GM18505 (cell line): ENCODE data around the gene INF2.

Experiments used
- ATAC-seq: cut with Tn5 transposase; IDR thresholded peaks from one replicate; pipeline ENCODE4 v1.9.1; 2021; ENCODE audit not compliant: unreplicated experiment
- POLR2A ChIP-seq: IDR thresholded peaks from 4 replicates; pipeline ENCODE4 v1.6.1; 2011; ENCODE audit warnings: borderline replicate concordance; ENCODE audit not compliant: insufficient read depth, insufficient read length; ENCODE audit errors: extremely low read depth

INF2 gene

DNA sequence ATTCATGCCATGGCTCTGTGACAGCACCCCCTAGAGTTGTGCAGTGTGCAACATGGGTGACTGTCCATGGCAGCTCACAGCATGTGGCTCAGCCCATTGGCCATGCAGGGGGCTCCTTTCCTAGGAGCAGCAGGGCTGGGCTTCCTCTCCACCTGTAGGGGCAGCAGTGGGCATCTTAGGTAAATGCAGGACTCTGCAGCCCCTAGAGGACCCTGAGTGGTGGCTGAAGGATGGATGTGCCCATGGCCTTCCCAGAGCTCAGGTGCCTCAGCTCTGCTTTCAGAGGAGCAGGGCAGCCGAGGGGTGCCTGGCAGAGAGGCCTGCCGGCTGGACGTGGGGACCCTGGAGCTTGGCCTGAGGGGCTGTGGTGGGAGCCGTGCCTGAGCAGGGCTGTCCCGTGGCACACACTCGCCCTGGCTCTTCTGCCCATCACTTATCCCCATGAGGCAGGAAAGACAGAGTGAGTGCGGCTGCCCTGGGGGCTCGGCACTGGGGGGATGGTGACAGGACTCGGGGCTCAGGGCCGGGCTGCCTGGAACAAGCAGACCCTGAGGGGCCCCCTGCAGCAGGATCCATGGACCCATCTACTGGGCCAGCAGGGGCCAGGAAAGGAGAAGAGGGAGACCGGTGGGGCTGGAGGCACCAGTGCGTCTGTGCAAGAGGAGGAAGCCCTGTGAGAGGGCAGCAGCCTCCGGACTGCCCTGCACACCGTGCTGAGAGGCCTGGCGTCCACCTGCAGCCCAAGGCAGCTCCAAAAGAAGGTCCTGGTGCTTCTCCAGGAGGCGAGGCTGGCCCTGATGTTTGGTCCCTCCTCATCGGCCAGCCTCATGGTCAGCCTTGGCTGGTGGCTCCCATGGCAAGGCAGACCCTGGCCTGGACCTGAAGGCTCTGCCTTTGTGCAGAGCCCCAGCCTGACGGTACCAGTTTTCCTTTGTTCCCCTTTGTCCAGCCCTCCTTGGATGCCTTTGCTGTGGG lies 42.2 kb downstream of the INF2 start:
- ATAC-seq = no peak
- TF ChIP-seq POLR2A = no peak

DNA sequence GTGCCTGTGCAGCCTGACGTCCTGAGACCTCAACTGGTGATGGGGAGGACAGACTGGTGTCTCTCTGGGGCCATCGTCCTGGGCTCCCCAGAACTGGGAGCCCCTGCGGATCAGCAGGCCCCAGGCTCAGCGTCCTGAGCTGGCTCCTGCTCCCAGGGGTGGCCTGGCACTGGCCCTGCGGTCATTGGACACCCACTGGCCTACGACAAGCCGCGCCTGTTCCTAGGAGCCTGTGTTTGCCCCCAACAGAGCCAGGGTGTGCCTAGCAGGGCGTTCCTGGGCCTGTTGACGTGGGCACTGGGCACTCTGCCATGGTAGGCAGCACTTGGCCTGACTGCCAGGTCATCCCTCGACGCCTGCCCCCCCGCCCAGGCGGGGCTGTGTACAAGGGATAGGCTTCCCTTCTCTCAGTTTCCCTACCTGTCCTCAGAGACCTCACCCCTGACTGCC lies 43.0 kb downstream of the INF2 start:
- TF ChIP-seq POLR2A = no peak
- no peak for ATAC-seq

DNA sequence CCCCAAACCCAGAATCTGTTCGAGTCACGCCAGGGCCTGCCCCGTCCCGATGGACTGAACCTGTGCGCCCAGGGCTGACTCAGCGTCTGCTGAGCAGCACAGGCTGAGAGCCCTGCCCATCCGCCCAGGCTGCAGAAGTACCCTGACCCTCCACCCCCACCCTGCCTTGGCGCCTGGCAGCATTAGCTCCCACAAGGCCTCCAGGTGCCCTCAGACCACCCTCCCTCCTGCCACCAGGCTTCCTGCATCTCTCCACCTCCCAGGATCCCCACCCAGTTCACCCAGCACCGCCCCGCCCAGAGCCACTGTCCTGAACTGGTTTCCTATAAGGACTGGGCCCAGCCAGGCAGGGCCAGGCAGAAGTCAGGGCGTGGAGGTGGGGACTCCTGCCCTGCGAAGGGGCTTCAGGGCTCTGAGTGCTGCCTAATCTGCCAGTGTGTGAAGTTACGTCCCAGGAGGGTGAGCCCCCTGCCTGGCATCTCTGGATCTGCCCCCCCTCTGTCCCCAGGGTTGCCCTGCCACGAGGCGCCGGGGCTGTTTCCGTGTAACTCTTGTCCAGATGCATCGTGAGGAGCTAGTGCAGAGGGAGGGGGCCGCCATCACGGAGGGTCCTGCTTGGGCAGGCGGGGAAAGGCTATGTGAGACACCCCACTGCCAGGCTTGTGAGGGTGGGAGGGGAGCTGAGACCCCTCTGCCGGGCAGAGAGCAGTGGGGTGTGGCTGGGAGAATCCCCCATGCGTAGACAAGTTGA lies 43.7 kb downstream of the INF2 start:
- TF ChIP-seq POLR2A = no peak
- no peak for ATAC-seq

DNA sequence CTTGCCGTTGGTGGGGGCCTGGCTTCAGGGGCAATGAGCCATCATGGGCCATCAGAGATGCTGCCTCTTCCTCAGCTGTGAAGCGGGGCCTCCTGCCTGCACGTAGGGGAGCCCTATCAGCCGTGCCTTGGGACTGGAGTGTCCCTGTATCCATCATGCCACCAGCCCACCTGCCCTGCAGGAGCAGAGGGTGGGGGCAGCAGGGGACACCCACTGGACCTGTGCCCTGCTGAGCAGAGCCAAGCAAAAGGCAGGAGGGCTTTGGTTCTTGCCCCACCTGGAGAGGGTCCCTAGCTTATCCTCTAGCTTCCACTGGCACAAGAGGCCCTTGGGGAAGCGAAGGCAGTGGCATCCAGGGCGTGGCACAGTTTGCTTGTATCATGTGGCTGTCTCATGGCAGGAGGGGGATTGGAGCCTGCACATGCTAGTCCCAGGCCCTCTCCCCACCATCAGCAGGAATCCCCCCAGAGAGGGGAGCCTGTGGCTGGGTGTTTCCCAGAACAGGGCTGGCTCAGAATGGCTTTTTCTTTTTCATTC lies 44.7 kb downstream of the INF2 start:
- no peak for TF ChIP-seq POLR2A
- no peak for ATAC-seq

DNA sequence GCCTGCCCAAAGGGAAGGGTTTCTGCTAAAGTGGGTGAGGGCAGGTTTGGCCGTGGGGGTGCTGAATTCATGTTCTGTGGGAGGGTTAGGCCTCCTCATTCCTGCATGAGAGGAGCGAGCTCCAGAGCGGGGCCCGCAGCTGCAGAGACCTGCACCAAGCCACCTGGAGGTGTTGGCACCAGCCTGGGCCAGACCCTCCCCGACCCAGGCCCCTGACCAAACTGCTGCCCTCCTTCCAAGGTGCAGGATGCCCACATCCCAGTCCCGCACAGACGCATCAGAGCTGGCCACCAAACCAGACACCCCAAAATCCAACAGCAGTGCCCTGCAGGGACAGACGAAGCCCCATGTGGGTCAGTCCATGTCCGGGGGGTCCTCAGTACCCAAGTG lies 45.2 kb downstream of the INF2 start:
- ATAC-seq = no peak
- no peak for TF ChIP-seq POLR2A

DNA sequence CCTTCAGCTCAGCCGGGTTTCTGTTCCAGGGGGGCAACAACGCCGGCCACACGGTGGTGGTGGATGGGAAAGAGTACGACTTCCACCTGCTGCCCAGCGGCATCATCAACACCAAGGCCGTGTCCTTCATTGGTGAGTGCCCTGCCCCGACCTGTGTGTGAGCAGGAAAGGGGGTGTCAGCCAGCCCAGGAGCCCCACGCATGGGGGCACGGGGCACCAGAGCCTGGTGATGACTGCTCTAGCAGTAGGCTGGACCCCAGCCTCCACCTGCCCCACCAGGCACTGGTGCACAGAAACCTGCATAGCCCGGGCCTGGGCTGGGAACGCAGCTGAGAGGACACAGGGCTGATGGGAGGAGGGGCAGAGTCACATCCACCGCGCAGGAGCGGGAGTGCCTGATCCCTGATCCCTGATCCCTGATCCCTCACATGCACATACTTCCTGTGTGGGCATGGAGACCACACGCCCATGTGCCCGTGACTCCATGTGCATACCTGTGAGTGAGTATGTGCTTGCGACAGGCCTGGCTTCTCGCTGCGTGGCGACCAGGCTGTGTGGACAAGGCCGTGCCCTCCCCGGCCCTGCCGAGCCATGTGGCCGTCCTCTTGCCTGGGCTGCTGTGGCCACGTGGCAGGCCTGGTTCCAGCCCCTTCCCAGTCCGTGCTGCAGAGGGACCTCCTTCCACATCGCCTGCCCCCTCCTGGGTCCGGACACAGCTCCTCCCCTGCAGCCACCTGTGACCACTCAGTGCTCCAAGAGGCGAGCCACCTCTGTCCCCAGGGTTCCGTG lies 45.8 kb downstream of the INF2 start:
- no peak for ATAC-seq
- no peak for TF ChIP-seq POLR2A

DNA sequence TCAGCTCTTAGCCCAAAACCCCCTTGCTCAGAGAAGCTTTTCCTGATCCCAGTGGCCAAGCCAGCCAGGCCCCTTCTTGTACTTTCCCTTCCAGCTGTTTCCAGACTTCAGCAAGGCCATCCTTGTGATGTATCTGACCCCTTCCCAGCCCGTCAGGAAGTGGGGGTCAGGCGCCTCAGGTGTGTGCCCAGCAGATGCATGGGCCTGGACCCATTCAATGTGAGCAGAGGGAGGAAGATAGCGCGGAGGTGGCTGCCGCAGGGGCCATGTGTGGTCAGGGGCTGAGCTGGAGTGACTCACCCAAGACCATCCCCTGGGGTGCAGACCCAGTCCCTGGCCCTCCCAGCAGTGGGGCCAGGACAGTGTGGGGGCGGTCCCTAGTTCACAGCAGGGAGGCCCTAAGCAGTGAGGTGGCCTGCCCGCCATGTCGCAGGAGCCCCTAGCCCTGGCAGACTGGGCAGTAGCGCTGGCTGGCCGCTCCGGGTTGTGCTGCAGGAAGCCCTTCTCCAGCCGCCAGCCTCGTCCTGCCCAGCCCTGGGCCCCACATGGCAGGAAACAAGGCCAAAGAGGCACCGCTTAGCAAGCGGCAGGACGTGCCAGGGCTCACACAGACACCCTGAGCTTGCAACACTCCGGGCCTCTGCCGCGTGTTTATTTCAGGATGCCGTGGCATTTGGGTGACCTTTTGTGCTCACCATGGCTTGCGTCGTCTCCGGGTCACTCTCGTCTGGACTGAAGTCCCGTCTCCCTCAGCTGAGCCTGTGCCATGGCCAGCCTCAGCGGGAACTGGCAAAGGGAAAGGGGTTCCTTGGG lies 46.6 kb downstream of the INF2 start:
- no peak for TF ChIP-seq POLR2A
- no peak for ATAC-seq

DNA sequence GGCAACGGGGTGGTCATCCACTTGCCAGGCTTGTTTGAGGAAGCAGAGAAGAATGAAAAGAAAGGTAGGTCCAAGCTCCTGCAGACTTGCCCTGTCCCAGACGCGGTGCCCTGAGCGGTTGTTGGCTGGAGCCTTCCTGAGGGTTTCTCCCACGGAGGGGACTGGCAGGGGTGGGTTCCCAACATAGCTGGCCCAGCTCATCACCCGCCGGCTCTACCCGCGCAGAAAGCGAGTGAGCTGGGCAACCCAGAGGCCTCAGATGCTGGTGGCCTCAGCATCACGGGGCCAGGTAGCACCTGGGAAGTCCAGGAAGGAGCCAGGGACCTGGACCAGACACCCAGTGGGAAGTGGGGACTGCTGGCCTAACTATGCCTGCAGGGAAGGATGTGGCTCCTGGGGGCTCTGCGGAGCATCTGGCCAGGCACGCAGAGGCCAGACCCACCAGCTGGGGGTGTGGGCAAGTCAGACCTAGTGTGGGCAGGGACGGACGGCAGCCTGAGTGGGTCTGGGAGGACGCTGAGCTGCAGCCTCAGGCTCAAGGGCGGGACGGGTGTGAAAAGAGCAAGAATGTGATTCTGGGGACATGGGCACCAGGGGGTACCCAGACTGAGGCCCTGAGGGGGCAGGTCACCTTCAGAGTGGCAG lies 49.1 kb downstream of the INF2 start:
- no peak for TF ChIP-seq POLR2A
- ATAC-seq = no peak

DNA sequence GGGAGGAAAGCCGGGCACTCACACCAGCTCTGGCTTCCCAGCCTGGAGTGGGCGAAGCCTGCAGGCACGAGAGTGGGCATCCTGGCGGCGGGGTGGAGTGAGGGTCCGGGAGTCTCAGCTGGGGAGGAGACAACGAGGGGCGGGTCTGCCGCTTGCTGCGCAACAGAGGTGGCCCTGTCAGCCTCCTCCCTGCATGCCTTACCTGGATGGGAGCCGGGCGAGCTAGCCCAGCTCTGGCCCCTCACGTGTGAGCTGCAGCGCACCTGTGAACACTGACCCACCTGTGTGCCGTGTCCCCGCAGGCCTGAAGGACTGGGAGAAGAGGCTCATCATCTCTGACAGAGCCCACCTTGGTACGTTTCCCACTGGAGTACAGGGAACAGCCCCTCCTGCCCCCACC lies 49.6 kb downstream of the INF2 start:
- no peak for ATAC-seq

DNA sequence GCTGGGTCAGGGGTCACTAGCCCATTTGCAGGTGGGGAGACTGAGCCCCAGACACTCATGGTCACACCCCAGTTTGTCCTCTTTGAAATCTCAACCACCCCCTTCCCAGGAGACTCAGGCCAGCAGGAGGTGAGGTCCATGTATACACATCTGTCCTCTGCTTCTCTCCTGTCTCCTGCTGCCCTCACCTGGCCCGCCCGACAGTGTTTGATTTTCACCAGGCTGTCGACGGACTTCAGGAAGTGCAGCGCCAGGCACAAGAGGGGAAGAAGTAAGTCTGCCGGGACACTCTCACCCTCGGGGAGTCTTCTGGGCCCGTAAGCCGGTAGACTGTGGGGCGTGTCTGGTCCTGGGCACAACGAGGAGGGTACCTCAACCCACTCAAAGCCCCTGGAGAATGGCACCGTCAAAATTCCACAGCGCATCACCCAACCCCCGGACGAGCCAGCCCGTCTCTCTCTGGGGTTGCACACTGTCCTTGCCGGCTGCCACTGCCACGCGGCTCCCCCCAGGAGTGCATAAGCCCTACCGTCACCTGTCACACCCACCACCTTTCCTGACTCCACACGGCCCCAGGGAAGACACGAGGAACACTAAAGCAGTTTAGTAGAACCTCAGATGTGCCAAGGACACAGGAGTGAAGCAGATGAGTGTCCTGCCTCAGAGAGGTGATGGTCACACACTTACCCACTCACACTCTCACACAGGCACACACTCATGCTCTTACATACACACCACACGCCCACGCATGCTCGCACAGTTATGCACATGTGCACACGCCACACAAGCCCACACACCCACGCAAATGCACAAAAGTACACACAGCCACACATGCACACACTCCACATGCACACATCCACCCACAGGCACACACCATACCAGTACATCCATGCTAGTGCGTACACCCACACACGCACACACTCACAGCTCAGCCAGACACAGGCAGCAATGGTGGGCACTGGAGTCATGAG lies 50.4 kb downstream of the INF2 start:
- TF ChIP-seq POLR2A = no peak
- ATAC-seq = no peak

More for the DNA sequence above, 49.6 kb downstream of the INF2 start:
- TF ChIP-seq POLR2A = no peak
